GM21576 (cell line): ENCODE results near the gene AP2B1.
"Not testable (repeated sequence)": the region's sequence is repeated elsewhere in the genome, so short reads cannot be mapped to it uniquely, and the experiment has no call there.

ENCODE experiments used
- ATAC-seq: cut with Tn5 transposase; IDR thresholded peaks from one replicate; pipeline ENCODE4 v1.9.1; 2021; ENCODE audit warnings: mild to moderate bottlenecking, moderate library complexity; ENCODE audit not compliant: unreplicated experiment

AP2B1 gene

DNA sequence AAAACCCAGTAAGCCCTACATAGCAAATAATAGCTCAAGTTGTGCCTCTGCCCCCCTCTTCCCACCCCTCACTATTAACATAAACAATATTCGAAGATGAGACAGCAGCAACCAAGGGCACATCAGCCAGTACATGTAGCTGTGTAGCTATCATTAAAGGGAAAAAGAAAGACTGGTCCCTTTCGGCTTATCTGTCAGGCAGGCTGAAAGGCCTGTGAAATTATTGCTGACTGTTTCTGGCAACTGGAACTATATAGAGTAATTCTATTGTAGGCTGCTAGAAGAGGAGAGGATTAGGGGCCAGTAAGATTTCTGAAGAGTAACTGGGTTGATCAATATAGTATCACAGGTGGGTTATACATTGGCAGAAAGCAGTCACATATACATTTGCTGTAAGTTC lies 107.8 kb downstream of the AP2B1 start:
- no peak for ATAC-seq

DNA sequence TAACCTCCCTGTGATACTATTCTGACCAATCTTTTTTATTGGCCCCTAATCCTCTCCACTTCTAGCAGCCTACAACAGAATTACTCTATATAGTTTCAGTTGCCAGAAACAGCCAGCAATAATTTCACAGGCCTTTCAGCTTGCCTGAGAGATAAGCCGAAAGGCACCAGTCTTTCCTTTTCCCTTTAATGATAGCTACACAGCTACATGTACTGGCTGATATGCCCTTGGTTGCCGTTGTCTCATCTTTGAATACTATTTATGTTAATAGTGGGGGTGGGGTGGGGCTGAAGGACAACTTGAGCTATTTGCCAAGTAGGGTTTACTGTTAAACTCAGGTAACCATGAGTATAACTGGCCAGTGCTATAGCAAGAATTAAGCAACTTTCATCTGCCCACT lies 108.5 kb downstream of the AP2B1 start:
- no peak for ATAC-seq

DNA sequence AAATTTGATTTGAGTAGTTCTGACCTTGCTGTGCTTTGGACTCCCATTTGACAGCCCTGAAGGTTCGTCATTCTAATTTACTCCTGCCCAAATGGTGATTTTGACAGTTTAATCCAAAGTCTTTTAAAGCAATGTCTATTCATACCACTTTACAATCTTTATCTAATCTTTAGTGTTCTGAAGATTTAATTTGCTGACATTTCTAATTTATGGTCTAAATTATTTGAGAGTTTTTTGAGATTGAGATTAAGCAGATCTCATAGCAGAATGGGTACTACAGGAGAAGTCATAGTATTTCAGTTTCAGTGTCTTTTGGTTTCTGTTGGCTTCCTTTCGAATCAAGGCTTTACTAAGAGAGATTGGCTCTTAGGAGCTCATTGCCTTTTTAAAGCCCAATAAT lies 111.7 kb downstream of the AP2B1 start:
- ATAC-seq = no peak

DNA sequence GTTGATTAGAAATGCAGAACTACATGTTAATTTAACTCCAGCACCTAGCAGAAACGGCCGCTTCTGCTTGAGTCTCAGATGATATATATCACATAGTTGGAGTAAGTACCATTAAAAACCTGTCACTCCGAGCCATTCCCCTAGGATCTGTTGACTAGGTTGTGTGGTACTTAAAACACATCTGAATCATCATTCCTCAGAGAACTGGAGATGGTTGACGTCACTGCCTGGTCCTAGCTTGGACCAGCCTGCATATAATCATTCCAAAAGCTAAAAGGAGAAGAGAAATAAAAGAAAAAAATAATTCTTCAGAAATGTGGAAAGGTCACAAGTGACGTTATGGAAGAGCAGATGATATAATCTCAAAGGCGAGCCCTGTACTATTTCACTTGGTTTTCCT lies 113.0 kb downstream of the AP2B1 start:
- ATAC-seq = no peak

DNA sequence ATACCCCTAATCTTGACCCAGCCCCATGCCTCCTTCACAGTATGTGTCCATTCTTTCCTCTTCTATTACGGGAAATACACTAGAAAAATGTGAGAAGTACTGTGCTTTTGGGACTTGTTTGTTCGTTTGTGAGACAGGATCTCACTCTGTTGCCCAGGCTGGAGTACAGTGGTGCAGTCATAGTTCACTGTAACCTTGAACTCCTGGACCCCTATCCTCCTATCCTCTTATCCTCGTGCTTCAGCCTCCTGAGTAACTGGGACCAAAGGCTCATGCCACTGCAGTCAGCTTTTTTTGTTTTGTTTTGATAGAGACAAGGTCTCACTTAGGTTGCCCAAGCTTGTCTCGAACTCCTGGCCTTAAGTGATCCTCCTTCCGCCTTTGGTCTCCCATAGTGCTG lies 114.4 kb downstream of the AP2B1 start:
- ATAC-seq = no peak

DNA sequence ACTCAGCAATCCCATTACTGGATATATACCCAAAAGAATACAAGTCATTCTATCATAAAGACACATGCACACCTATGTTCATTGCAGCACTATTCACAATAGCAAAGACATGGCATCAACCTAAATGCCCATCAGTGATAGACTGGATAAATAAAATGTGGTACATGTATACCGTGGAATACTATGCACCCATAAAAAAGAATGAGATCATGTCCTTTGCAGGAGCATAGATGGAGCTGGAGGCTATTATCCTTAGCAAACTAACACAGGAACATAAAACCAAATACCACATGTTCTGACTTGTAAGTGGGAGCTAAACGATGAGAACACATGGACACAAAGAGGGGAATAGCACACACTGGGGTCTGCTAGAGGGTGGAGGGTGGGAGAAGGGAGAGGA lies 116.2 kb downstream of the AP2B1 start:
- not testable (repeated sequence) for ATAC-seq

DNA sequence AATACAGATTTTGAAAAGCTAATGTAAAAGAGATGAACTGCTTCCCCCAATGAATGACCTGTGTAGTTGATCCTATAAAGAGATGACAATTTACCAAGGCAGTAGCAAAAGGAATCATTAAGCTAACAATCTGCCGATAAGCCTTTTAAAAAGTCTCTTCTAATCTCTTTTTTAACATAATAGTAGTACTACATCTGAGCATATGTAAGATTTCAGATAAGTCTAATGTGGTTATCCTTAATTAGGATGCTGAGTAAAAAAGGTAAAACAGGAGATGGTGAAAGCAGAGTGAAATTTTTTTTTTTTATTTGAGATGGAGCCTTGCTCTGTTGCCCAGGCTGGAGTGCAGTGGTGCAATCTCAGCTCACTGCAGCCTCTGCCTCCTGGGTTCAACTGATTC lies 118.1 kb downstream of the AP2B1 start:
- ATAC-seq = no peak

DNA sequence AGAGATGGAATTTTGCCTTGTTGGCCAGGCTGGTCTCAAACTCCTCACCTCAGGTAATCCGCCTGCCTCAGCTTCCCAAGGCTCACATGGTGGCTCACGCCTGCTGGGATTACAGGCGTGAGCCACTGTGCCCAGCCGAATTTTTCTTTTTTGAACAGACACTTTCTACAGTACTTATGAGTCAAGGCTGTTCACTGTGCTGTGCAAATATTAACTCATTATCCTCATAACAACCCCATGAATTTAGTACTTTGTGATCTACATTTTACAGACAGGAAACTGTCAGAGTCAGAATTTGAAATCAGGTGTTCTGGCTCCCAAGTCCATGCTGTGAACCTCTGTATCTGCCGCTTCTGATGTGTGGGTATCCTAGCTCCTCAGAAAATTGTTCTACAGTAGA lies 118.6 kb downstream of the AP2B1 start:
- no peak for ATAC-seq

DNA sequence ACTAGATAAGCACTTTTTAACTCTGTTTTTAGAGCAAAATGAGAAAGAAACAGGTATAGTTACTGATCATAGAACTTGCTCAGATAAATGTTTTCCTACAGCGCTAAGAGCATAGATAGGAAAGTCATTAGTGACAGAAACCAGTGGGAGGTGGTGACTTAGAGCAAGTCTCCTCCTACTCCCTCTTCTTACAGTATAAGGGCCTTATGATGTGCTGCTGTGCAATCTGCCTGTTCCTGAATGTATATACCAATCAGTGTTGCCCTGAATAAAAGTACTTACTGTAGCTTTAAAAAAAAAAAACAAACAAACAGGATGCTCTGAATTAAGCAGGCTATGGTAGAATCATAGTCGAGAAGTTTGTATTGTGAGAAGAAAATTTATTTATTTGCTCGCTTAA lies 121.0 kb downstream of the AP2B1 start:
- no peak for ATAC-seq

DNA sequence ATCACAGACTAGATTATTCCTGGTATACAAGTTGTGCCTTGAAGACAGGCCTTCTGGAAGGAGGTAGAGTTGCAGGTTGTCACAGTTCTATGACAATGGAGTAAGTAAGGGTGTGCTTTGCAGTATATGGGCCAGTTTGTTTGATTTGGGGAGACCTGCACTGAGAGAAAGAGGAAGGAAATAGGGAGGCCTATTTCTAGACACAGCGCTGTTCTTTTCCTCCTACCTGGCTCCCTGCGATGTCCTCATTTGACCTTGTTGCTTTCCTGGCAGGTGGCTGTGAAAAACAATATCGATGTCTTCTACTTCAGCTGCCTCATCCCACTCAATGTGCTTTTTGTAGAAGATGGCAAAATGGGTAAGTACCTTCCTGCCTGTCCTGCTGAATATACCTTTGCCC lies 121.8 kb downstream of the AP2B1 start:
- no peak for ATAC-seq

DNA sequence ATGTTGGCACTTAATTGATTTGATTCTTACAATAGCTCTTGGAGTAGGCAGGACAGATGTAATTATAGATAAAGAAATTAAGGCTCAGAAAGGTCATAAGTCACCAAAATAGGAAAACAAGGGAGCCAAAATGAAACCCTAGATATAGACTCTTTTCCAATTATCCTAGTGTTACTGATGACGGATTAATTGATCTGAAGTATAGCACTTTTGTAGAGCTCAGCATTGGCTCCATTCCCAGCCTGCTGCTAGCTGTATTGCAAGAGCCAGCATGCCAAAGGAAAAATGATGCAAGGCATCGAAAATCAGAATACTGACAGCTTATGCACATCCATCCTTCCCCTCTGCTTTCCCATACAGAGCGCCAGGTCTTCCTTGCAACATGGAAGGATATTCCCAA lies 122.8 kb downstream of the AP2B1 start:
- ATAC-seq = no peak

DNA sequence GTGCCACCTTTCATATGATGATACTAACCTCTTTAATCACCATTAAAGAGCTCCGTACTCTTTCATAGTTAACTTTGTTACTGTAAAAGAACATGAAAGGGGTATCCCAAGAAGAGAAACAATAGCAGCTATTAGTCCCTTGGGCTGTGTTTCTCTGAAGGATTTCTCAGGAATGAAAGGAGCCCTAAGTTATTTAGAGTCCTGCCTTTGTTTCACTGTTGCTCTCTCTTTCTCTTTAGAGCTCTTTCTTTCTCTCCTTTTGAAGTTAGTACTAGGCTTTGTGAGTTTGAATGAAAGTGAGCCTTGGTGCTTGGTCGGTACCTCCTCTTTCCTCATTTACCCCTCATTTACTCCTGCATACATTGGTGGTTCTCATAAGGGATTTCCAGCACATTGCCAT lies 123.8 kb downstream of the AP2B1 start:
- ATAC-seq = no peak

DNA sequence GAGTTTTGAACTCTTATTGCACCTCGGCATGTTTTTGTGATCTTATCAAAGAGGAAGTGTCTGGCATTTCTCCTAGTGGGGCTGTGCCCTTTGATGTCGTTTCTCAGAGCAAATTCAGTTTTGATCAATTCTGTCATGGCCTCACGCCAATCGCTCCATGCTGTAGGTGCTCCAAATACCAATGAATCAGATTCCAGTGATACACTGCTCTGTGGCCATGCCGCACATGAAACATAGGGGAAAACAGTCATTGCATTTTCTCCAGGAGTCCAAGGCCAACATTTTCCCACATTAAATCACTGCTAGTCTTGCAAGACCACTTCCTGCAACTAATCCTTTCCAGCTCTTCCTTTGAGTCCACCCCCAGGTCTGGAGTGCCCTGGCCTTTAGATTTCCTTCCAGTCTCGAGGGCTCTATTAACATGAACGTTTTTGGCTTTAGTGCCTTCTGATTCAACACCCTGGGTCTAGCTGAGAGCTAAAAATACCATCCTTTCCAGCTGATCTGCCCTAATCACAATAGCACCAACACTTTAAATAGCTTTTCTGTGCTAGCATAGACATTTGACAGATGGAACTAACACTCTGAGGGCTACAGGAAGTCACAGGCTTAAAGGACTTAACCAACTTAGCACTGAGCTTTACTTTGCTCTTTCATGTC lies 126.1 kb downstream of the AP2B1 start:
- no peak for ATAC-seq

DNA sequence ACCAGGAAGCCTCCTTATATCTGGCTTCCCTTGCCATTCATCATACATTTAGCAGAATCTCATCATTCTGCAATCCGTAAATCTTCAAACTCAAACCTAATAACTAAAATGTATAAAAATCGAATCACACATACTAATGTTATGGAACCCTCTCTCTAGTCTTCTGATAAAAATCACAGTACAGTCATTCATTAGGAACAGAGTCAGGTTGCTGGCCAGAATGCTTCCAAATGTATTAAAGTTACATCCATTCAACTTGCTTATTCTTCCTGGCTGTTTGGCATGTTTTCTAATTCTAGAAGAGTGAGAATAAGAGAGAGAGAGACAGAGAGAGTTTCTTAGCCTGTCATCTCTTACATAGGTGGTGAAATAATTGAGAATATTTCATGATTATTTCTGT lies 127.9 kb downstream of the AP2B1 start:
- ATAC-seq = no peak

DNA sequence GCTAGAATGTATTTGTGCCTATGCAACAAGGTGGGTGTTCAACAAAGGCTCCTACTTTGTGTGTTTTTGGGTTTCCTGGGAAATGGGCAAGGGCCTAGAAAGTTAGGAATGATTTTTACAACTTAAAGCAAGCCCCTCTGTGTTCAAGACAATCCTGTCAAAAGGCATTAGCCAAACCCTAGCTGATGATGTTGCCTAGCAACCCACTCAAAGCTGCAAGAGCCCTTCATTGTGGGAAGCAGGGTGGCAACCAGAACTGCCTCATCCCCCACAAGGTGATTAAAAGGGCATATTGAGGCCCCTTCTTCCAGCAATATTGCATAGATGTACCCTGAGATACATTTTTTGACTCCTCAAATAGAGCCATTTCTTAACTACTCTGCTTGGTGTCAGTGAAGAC lies 128.3 kb downstream of the AP2B1 start:
- no peak for ATAC-seq

DNA sequence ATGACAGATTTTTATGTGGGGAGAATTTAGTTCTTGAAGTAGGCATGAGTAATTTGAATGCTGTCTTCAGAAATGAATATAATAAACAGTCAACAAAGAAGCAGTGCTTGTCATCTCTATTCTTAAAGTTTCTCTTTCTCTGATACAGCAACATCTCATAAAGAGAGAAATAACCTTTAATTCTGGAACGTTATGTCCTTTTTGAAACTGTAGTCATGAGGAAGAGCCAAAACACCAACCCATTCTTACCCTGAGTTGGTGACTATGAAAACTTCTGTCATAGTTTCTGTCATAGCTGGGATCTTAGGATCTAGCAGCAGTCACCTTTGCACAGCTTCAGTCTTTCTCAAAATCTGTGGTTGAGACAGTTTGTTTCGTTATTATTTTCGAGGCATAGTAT lies 129.1 kb downstream of the AP2B1 start:
- ATAC-seq = no peak

DNA sequence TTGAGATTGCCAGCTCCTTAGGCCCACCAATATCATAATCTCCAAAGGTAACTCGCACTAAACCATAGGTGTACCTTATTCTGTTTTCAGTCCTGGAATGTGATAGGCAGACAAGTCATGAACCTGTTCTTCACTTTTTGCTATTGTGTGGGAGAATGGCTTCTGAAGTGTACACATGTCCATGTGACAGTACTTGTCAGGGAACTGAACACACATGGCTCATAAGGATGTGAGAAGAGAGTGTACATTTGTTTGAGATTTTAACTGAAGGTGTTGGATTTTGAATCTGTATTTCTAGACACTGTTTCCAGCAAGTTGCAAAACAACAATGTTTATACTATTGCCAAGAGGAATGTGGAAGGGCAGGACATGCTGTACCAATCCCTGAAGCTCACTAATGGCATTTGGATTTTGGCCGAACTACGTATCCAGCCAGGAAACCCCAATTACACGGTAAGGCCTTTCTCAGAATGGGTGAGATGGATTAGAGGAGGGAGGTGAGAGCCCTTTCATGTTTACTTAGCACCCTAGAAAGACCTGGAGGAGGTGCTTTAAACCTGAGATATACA lies 129.9 kb downstream of the AP2B1 start:
- no peak for ATAC-seq

DNA sequence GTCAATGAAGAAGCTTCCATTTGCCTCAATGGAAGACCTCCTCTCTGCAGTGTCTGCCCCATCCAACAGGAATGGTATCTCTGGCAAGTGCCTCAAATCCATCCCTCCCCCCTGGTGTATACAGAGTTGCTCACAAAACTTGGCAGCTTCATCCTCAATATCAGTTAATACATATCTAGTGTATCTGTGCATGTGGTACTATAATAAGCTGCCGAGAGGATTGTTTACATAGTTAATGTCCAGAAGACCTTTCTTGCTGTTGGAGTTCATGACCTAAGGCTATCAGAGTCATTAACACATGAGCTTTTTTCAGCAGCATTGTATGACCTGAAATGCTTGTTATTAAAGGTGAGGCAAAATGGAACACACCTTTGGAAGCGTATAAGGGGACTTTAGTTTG lies 130.4 kb downstream of the AP2B1 start:
- ATAC-seq = no peak

DNA sequence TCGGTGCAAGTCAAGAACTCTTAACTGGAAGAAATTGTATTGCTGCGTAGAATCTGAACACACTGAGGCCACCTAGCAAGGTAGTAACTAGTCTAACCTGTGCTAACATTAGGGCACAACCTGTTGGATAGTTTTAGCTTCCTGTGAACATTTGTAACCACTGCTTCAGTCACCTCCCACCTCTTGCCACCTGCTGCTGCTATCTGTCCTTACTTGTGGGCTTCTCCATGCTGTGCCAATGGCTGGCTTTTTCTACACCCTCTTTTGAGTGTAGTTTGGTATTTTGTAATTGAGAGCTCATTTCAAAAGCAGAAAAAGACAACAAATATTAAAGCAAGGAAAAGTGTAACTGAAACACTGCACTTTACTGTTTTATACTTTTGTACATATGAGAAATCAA lies 136.6 kb downstream of the AP2B1 start:
- no peak for ATAC-seq

DNA sequence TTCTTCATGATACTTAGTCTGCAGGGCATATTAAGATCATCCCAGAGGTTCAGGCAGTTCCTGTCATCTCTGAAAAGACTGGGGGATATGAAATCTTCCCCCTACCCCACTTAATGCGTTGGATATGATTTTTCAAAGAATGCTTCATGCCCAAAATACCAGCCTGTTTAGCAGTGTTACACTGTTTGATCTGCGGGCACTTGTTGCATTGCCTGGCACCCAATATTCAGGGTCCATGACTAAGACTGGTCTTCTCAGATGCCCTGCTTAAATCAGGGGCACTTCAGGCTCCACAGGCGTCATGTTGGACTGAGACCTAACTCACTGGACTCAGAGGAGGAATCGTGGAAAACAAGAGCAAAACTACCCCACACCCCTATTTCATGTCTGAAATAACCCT lies 137.9 kb downstream of the AP2B1 start:
- ATAC-seq = no peak

DNA sequence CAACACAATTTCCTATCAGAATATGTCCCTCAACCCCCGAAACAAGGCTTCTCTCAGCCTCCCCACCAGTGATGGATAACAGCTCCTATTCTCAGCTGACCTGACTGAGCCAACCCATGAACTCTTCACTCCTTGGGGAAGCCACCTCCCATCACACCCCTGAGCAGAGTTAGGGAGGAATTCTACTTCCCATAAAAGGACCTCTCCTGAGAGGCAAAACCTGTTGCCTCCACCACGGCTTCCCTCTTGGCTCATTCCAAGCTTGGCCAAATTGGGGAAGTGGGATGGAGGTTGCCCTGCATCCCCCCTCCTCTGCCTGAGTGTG lies 138.6 kb downstream of the AP2B1 start:
- ATAC-seq = no peak

DNA sequence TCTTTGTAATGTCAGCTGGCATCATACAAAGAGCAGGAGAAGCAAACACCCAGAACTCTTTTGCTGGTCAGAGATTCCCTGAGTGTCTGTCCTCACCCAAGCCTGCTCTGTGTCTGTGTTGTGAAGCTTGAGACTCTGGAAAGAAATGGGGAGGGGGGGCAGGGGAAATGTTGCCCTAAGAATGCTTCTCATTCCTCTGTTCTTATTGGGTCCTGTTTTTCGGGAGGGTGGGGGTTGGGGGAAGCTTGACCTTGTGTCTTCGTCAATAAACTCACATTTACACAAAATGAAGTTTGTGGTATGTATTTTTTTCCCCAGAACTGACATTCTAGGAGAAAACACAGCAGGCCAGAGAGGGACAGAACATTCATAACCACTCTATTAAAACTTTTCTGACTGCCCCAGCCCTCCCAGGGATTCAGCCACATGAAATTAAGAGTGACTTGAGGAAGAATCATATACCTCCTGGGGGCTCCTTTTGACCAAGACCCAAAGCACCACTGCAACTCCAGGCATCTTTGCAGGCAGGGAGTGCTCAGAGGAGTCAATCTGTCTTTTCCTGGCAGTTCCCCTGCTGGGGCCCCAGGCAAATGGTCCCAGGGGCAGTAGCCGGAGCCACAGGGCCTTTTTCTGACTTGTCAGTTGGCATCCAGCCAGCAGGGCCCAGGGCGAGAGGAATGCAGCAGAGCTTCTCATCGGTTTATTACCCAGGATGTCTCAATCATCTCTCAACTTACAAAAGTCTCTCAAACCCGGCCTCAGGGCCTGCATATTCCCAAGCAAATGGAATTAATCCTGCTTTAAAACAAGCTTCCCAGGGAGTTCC lies 139.2 kb downstream of the AP2B1 start:
- no peak for ATAC-seq
